Calu3 (cell line): Measurements from ENCODE around the gene NR0B2. TPM values are rescaled to one million over a fixed set of nuclear protein-coding genes. Genes with fewer than 3 reads are reported as not detected.

Experiments used
- BruUV-seq: library from RNA; stranded (reverse); fragments of 400-500 nt; replicated peaks from 2 replicates; lab custom pipeline; 2021; lab: Mats Ljungman, UMichigan
- CTCF ChIA-PET: fragments of 300-600 bp; sonication (Branson Sonifier 250); formaldehyde crosslinking; loops from one replicate; lab custom pipeline; 2022; ENCODE audit warnings: antibody characterized with exemption; lab: Charles Lee
- DNase-seq: peaks from one replicate; pipeline ENCODE4 v3.0.0; 2022
- H3K27ac Mint-ChIP-seq: one replicate; pipeline ENCODE4 v1.8.0; 2022; ENCODE audit warnings: mixed read lengths; ENCODE audit not compliant: unreplicated experiment
- H3K27me3 Mint-ChIP-seq: one replicate; pipeline ENCODE4 v1.8.0; 2022; ENCODE audit warnings: mixed read lengths; ENCODE audit not compliant: unreplicated experiment
- H3K36me3 Mint-ChIP-seq: one replicate; pipeline ENCODE4 v1.8.0; 2022; ENCODE audit warnings: mild to moderate bottlenecking, moderate library complexity, mixed read lengths; ENCODE audit not compliant: insufficient read depth, unreplicated experiment
- H3K4me1 Mint-ChIP-seq: one replicate; pipeline ENCODE4 v1.8.0; 2022; ENCODE audit warnings: mild to moderate bottlenecking, low read depth, mixed read lengths; ENCODE audit not compliant: unreplicated experiment
- H3K4me3 Mint-ChIP-seq: one replicate; pipeline ENCODE4 v1.8.0; 2022; ENCODE audit warnings: mild to moderate bottlenecking, low read depth, moderate library complexity, mixed read lengths; ENCODE audit not compliant: unreplicated experiment
- H3K9me3 Mint-ChIP-seq: one replicate; pipeline ENCODE4 v1.8.0; 2022; ENCODE audit warnings: low read depth, mixed read lengths; ENCODE audit not compliant: unreplicated experiment
- CTCF ChIP-seq: fragments of 200-600 bp; IDR thresholded peaks from one replicate; pipeline ENCODE4 v1.8.0; 2022; ENCODE audit warnings: antibody characterized with exemption; ENCODE audit not compliant: unreplicated experiment
- intact Hi-C: fragments of 100-400 bp; cut with micrococcal nuclease; formaldehyde crosslinking; loops from one replicate; pipeline ENCODE4 v1.10.0; 2022; ENCODE audit not compliant: unreplicated experiment
- total RNA-seq: library from RNA; stranded (reverse); gene quantifications from 2 replicates; pipeline ENCODE4 v1.2.3, GENCODE V29; 2022

NR0B2 gene
- total RNA-seq, 1 experiment from 2014 or later = not detected

GRCh38 chr1:26936823-26937222 lies 23.0 kb upstream of the NR0B2 start:
- H3K27ac Mint-ChIP-seq = no peak overlapping the region
- no peak overlapping the region for H3K4me3 Mint-ChIP-seq
- intact Hi-C loops = no loop called here
- TF ChIP-seq CTCF = no peak
- no peaks in the 10 kb centered on the region for H3K27me3 Mint-ChIP-seq
- no TSS peak for BruUV-seq
- CTCF ChIA-PET = no interaction called here
- H3K4me1 Mint-ChIP-seq = no peaks in the 10 kb centered on the region
- no peaks in the 10 kb centered on the region for H3K9me3 Mint-ChIP-seq
- no peak for DNase-seq
- H3K36me3 Mint-ChIP-seq = peaks cover 41% of the 10 kb centered on the region

- intact Hi-C loops = no loop called here
- no peak overlapping the region for H3K4me3 Mint-ChIP-seq
- H3K4me1 Mint-ChIP-seq = no peaks in the 10 kb centered on the region
- peaks cover 30% of the 10 kb centered on the region for H3K36me3 Mint-ChIP-seq
- CTCF ChIA-PET = no interaction called here
- no peak overlapping the region for H3K27ac Mint-ChIP-seq
- no peaks in the 10 kb centered on the region for H3K27me3 Mint-ChIP-seq
- BruUV-seq = no TSS peak
- no peaks in the 10 kb centered on the region for H3K9me3 Mint-ChIP-seq
- no peak for TF ChIP-seq CTCF
- no peak for DNase-seq
Observed at GRCh38 chr1:26932531-26932930, 18.8 kb upstream of the NR0B2 start.

- no peak overlapping the region for H3K27ac Mint-ChIP-seq
- no peak for DNase-seq
- H3K4me3 Mint-ChIP-seq = peak overlapping the region; percentile 100
- intact Hi-C loops = no loop called here
- CTCF ChIA-PET = no interaction called here
- H3K27me3 Mint-ChIP-seq = no peaks in the 10 kb centered on the region
- H3K36me3 Mint-ChIP-seq = peaks cover 49% of the 10 kb centered on the region
- no peaks in the 10 kb centered on the region for H3K9me3 Mint-ChIP-seq
- BruUV-seq = no TSS peak
- peaks cover 8% of the 10 kb centered on the region for H3K4me1 Mint-ChIP-seq
- no peak for TF ChIP-seq CTCF
Observed at GRCh38 chr1:26923711-26924110, 9.9 kb upstream of the NR0B2 start.

GRCh38 chr1:26922901-26923300 lies 9.1 kb upstream of the NR0B2 start:
- no peak for DNase-seq
- intact Hi-C loops = no loop called here
- CTCF ChIA-PET = no interaction called here
- peaks cover 8% of the 10 kb centered on the region for H3K4me1 Mint-ChIP-seq
- H3K27ac Mint-ChIP-seq = peak overlapping the region; percentile 95
- peak overlapping the region; percentile 100 for H3K4me3 Mint-ChIP-seq
- BruUV-seq = no TSS peak
- H3K36me3 Mint-ChIP-seq = peaks cover 49% of the 10 kb centered on the region
- H3K27me3 Mint-ChIP-seq = no peaks in the 10 kb centered on the region
- no peaks in the 10 kb centered on the region for H3K9me3 Mint-ChIP-seq
- no peak for TF ChIP-seq CTCF
